ENCODE data around the gene MITF.
"Not testable (repeated sequence)": the region's sequence is repeated elsewhere in the genome, so short reads cannot be mapped to it uniquely, and the experiment has no call there.

GRCh38 chr3:69796126-69796525 is 56.9 kb downstream of the MITF start:
- not testable (repeated sequence) for TF ChIP-seq FOSL2 (IDR thresholded peaks at IDR 0.05; ENCODE audit: borderline replicate concordance, low read depth); POLR2AphosphoS5 (IDR thresholded peaks at IDR 0.05; ENCODE audit: low read depth, low read length); CTCF (IDR thresholded peaks at IDR 0.05); EP300 (IDR thresholded peaks at IDR 0.05; ENCODE audit: borderline replicate concordance in 1 of 2, low read depth in 1 of 2, low read length in 1 of 2)
